Measurements from ENCODE around the gene TOX2. TPM values are rescaled to one million over a fixed set of nuclear protein-coding genes. Genes with fewer than 3 reads are reported as not detected.

The TOX2 gene
- 0.88 and 1.1 TPM in 2 replicates for total RNA-seq

DNA sequence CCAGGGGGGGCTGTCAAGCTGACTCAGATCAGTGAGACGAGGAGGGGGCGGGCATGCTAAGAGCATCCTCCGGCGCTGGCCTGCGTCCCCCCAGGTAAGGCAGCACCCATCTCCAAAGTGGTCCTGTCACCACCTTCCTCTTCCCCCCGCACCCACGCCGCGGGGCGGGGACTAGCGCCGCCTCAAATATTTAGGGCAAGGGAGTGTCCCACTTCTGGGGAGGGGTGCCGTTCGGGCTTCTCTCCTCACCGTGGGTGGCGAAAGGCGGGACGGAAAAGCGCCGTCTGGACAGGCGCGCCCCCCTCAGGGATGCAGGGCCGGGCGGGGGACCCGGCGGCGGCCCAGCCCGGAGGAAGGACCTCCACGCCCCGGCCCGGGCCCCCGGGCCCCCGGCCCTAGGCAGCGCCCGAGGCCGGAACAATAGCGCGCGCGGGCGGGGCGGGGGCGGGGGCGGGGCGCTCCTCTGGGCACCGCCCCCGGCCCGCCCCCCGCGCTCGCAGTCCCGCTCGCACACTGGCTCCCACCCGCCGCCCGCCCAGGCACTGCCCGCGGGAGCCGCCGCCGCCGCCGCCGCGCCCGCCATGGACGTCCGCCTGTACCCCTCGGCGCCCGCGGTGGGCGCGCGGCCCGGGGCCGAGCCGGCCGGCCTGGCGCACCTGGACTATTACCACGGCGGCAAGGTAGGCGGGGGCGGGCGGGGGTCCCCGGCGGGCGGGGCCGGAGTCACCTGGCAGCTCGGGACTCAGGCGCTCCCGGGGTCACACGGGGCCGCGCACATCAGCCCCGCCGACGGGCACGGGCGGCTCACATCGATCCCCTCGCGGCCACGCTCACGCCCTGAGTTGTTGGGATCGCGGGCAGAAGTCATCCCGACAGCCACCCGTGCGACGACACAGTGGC is at the start of gene TOX2:
Gene TOX2, plus strand, starts transcription at position 542 of the 900 bp plus-strand sequence. Its CDS starts 40 bp downstream, at position 582.
- H3K4me3 ChIP-seq (ENCODE audit: insufficient read depth, low read length), result peak within 1 kb of the TSS; percentile 72
- peaks cover 21% of the 10 kb centered on the region for H3K27me3 ChIP-seq (ENCODE audit: insufficient read depth, low read length)
- peak within 1 kb of the TSS; percentile 82 for H2AFZ ChIP-seq (ENCODE audit: low read length)
- no peak within 1 kb of the TSS for H3K27ac ChIP-seq (ENCODE audit: low read depth, low read length)
- peak within 1 kb of the TSS; percentile 80 for H3K4me2 ChIP-seq (ENCODE audit: insufficient read depth, low read length)
- H3K4me1 ChIP-seq (ENCODE audit: insufficient read depth, low read length), result peaks cover 12% of the 10 kb centered on the region
- TF ChIP-seq, protein P1, sequence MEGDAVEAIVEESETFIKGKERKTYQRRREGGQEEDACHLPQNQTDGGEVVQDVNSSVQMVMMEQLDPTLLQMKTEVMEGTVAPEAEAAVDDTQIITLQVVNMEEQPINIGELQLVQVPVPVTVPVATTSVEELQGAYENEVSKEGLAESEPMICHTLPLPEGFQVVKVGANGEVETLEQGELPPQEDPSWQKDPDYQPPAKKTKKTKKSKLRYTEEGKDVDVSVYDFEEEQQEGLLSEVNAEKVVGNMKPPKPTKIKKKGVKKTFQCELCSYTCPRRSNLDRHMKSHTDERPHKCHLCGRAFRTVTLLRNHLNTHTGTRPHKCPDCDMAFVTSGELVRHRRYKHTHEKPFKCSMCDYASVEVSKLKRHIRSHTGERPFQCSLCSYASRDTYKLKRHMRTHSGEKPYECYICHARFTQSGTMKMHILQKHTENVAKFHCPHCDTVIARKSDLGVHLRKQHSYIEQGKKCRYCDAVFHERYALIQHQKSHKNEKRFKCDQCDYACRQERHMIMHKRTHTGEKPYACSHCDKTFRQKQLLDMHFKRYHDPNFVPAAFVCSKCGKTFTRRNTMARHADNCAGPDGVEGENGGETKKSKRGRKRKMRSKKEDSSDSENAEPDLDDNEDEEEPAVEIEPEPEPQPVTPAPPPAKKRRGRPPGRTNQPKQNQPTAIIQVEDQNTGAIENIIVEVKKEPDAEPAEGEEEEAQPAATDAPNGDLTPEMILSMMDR (IDR thresholded peaks at IDR 0.05; ENCODE audit: extremely low read depth, low read depth, low read length), result no peak
- H4K20me1 ChIP-seq (ENCODE audit: insufficient read depth, low read length), result peaks cover 3% of the 10 kb centered on the region
- peaks cover 9% of the 10 kb centered on the region for H3K9me3 ChIP-seq (ENCODE audit: low read depth, low read length)
- no peak for DNase-seq (ENCODE audit: insufficient read length, low spot score, missing footprints)
- H3K79me2 ChIP-seq (ENCODE audit: insufficient read depth, low read length), result no peaks in the 10 kb centered on the region
- no peaks in the 10 kb centered on the region for H3K36me3 ChIP-seq (ENCODE audit: insufficient read depth, low read length)

GRCh38 chr20:43868091-43868490 is 46.6 kb upstream of the TOX2 start:
- no peak for DNase-seq (ENCODE audit: insufficient read length, low spot score, missing footprints)
- H3K4me3 ChIP-seq (ENCODE audit: insufficient read depth, low read length), result no peak overlapping the region
- no peak overlapping the region for H3K27ac ChIP-seq (ENCODE audit: low read depth, low read length)
- no peaks in the 10 kb centered on the region for H3K27me3 ChIP-seq (ENCODE audit: insufficient read depth, low read length)
- no peaks in the 10 kb centered on the region for H4K20me1 ChIP-seq (ENCODE audit: insufficient read depth, low read length)
- H3K79me2 ChIP-seq (ENCODE audit: insufficient read depth, low read length), result no peaks in the 10 kb centered on the region
- no peak overlapping the region for H3K4me2 ChIP-seq (ENCODE audit: insufficient read depth, low read length)
- no peaks in the 10 kb centered on the region for H3K9me3 ChIP-seq (ENCODE audit: low read depth, low read length)
- no peak overlapping the region for H2AFZ ChIP-seq (ENCODE audit: low read length)
- H3K4me1 ChIP-seq (ENCODE audit: insufficient read depth, low read length), result no peaks in the 10 kb centered on the region
- TF ChIP-seq, protein P1 (IDR thresholded peaks at IDR 0.05; ENCODE audit: extremely low read depth, low read depth, low read length), result no peak
- no peaks in the 10 kb centered on the region for H3K36me3 ChIP-seq (ENCODE audit: insufficient read depth, low read length)

DNA sequence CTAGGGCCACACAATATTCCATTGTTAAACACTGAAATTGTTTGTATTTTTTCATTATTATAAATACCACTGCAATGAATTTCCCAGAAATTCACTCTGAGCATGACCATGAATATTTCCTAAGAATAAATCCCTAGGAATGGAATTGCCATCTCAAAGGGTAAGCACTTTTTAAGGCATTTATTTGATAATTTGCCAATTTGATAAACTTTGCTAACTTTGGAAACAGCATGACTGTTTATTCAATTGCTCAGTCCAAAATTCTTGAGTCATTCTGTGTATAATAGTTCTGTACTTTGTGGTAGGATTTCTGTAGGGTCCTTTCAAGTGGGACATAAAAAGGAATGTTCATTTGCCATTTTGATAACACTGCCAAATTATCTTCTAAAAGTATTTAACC is 44.2 kb upstream of the TOX2 start:
- no peak overlapping the region for H3K4me2 ChIP-seq (ENCODE audit: insufficient read depth, low read length)
- no peak overlapping the region for H3K4me3 ChIP-seq (ENCODE audit: insufficient read depth, low read length)
- H2AFZ ChIP-seq (ENCODE audit: low read length), result no peak overlapping the region
- no peaks in the 10 kb centered on the region for H3K79me2 ChIP-seq (ENCODE audit: insufficient read depth, low read length)
- no peaks in the 10 kb centered on the region for H3K27me3 ChIP-seq (ENCODE audit: insufficient read depth, low read length)
- no peak overlapping the region for H3K27ac ChIP-seq (ENCODE audit: low read depth, low read length)
- H4K20me1 ChIP-seq (ENCODE audit: insufficient read depth, low read length), result no peaks in the 10 kb centered on the region
- H3K9me3 ChIP-seq (ENCODE audit: low read depth, low read length), result no peaks in the 10 kb centered on the region
- no peaks in the 10 kb centered on the region for H3K36me3 ChIP-seq (ENCODE audit: insufficient read depth, low read length)
- H3K4me1 ChIP-seq (ENCODE audit: insufficient read depth, low read length), result no peaks in the 10 kb centered on the region
- DNase-seq (ENCODE audit: insufficient read length, low spot score, missing footprints), result no peak
- TF ChIP-seq, protein P1 (IDR thresholded peaks at IDR 0.05; ENCODE audit: extremely low read depth, low read depth, low read length), result no peak

DNA sequence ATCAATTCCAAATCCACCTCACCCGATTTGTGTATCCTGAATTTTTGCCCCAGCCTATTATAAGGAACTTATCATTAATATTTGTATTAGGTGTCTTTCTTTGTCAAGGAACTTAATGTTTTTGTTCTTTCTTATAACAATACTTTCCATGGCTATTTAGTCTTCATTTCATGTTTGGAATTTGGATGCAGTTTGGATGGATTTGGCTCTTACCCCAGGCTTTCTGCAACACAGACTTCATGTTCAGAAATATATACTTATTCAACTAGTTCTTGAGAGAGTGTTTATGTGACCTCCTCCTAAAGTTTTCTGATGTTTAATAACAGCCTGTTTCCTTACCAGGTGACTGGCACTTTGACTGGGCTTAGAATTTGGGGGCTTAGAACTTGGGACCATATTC is 35.9 kb upstream of the TOX2 start:
- Histone ChIP-seq H3K4me3 (ENCODE audit: insufficient read depth, low read length) (no peak overlapping the region), H3K27ac (ENCODE audit: low read depth, low read length) (no peak overlapping the region), H3K36me3 (ENCODE audit: insufficient read depth, low read length) (no peaks in the 10 kb centered on the region), H3K79me2 (ENCODE audit: insufficient read depth, low read length) (no peaks in the 10 kb centered on the region), H2AFZ (ENCODE audit: low read length) (no peak overlapping the region), H3K9me3 (ENCODE audit: low read depth, low read length) (no peaks in the 10 kb centered on the region), H4K20me1 (ENCODE audit: insufficient read depth, low read length) (no peaks in the 10 kb centered on the region), H3K27me3 (ENCODE audit: insufficient read depth, low read length) (peaks cover 16% of the 10 kb centered on the region), H3K4me1 (ENCODE audit: insufficient read depth, low read length) (no peaks in the 10 kb centered on the region), H3K4me2 (ENCODE audit: insufficient read depth, low read length) (no peak overlapping the region)
- TF ChIP-seq, protein P1 (IDR thresholded peaks at IDR 0.05; ENCODE audit: extremely low read depth, low read depth, low read length), result no peak
- DNase-seq (ENCODE audit: insufficient read length, low spot score, missing footprints), result no peak
